GM21447 (cell line): ENCODE measurements around the gene MAGIX.

Experiments used
- ATAC-seq: cut with Tn5 transposase; IDR thresholded peaks from one replicate; pipeline ENCODE4 v1.9.1; 2021; ENCODE audit not compliant: unreplicated experiment

MAGIX gene

GRCh38 chrX:49179358-49179757 lies 16.8 kb downstream of the MAGIX start:
- no peak for ATAC-seq

DNA sequence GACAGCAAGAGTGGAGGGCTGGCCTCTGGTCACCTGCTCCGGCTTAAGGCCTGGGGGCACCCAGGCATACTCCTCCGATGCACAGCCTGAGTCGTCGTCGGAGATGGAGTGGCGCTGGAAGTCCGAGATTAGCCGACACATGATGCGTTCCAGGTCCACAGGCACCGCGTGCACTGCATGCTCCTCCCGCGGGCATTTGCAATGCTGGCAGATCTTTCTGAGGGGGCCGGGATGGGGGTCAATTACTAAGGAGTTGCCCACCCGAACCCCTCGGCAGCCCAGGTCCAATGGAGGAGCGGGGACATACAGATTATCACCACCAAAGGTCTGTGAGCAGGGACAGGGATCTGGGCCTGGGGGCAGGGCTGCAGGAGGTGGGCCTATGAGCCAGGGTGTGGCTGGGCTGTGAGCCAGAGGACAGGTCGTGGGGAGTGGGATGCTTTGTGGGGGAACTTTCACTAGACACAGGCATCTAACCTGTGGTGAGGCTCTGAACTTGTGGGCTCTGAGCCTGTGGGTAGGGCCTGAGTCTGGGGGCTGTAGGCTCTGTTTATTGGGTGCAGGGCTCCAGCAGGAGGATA lies 21.2 kb downstream of the MAGIX start:
- ATAC-seq = no peak

GRCh38 chrX:49184294-49185281 lies 22.0 kb downstream of the MAGIX start:
- ATAC-seq = peak; percentile 43

DNA sequence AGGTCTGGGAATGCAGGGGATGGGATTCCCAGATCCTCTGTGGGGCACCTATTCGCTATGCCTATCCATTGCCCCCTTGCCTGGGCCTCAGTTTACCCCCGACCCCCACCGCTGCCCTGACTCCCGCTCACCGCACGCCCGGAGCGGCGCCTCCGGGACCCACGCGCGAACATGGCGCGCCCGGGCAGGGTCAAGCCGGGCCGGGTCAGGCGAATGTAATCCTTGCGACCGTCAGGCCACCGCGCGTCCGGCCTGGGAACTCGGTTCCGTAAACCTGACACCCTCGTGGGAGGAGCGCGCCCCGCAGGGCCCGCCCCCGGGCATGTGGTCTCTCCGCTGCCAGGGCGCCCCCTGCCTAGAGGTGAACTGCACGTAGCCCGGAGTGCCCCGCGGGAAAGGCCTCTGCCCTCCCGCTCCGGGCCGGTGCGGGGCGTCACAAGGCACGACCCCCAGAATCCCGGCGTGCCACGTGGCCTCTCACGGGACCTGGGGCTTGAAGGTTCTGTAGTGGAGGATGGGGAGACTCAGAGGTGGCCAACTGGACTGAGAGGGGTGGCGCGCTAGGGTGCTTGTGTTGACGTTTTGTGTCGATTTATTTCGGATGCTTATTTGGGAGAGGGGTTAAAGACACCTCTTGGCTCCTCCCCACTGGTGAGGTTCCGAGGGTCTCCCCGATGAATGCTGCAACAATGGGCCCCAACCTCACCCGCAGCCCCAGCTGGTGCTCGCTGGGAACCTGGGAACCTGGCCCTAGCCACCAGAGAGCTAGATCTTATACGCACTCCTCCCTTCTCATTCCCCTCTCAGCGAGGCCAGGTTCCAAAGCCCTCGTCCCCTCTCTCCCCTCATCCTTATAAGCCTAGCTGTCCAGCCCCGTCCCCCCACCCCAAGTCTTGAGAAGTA lies 23.8 kb downstream of the MAGIX start, which contains the start of gene PRICKLE3:
TSS of gene PRICKLE3 (minus strand) at position 249 of the 903 bp plus-strand sequence. CDS start at position 173, 76 bp downstream.
- no peak for ATAC-seq

- no peak for ATAC-seq
These were observed 24.5 kb downstream of the MAGIX start for GRCh38 chrX:49187028-49187394.

DNA sequence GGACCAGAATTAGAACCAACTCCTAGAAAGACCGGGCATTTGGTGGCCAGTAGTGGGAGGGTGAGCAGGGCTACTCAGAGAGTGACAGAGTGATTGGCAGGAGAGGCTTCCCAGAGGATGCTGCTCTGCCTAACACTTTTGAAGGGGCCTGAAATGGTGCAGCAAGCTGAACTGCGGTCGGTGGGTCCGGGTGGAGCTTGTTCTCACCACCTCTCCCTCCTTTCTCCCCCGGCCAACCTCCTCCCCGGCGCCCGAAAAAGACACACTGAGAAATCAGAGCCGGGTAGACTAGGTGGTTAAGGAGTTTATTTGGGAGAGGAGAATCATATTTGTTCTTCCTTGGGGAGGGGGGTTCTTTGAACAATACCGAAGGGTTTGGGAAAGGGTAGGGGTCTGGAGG lies 25.0 kb downstream of the MAGIX start:
- no peak for ATAC-seq

- ATAC-seq = no peak
These were observed 26.0 kb downstream of the MAGIX start for GRCh38 chrX:49188468-49189076.

GRCh38 chrX:49189606-49190005 lies 27.0 kb downstream of the MAGIX start:
- ATAC-seq = no peak

- peak; percentile 85 for ATAC-seq
These were observed 28.4 kb downstream of the MAGIX start for GRCh38 chrX:49190821-49191573.

- peak; percentile 17 for ATAC-seq
These were observed 29.0 kb downstream of the MAGIX start for GRCh38 chrX:49191574-49192011.

DNA sequence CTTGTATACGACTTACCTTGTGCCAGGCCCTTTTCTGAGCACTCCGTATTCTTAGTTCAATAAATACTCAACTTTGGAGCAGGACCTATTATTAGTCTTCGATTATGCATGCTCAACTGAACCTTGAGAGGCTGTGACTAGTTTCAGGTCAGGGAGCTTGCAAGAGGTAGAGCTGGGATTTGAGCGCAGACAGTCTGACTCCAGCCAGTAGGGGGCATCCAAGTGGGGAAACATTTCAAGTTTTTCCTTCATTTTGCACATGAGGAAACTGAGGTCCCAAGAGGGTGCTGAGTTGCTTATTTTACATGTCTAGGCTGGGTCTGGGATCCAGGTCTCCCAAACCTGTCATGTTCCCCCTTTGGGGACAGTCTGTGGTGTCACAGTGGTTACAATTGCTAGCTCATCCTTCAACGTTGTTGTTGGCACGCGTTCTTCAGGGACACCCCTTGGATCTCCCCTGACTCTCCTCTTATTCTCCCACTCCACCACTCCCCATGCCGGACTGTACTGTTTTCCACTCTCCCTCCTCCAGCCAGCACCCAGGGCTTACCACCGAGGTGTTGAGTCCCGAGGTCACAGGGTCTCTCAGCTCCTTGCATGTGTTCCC lies 30.3 kb downstream of the MAGIX start:
- ATAC-seq = no peak

DNA sequence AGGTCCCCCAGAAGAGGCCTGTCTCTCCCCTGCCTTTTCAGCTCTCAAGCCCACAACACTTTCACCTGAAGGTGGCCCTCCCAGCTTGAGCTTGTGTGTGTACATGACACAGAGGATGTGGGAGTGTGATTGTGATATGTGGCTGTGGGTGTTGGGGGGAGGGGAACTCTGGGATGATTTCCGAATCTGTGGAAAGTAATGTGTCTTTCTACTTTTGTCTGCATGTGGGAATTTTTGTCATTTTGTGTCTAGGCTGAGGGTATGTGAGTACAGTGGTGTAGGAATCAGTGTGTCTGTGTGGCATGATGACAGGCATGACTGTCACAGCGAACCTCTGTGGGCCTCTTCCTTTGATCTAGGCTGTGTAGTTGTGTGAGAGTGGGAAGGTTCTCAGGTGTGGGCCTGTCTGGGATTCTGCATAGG lies 31.0 kb downstream of the MAGIX start:
- no peak for ATAC-seq

DNA sequence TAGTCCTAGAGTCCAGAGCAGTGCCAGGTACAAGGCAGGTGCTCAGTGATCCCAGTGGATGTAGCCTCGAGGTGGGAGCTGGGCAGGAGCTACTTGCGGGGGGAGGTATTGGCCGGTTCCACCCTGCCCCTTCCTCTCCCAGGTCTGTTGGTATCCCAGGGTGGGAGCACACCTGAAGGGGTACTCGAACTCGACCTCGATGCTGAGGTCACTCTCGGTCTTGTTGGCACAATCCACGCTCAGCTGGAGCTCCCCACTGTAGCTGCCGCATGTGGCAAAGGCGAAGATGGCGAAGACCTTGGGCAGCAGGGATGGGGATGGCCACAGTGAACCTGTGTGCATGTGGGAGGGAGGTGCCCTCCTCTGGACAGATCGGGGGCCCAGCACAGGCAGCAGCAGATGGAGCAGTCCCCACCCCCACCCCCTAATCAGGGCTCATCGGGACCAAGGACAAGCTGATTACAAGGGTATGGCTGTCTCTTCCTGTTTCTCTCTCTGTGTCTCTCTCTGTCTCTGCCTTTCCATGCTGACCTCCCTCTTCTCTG lies 35.1 kb downstream of the MAGIX start:
- ATAC-seq = no peak

DNA sequence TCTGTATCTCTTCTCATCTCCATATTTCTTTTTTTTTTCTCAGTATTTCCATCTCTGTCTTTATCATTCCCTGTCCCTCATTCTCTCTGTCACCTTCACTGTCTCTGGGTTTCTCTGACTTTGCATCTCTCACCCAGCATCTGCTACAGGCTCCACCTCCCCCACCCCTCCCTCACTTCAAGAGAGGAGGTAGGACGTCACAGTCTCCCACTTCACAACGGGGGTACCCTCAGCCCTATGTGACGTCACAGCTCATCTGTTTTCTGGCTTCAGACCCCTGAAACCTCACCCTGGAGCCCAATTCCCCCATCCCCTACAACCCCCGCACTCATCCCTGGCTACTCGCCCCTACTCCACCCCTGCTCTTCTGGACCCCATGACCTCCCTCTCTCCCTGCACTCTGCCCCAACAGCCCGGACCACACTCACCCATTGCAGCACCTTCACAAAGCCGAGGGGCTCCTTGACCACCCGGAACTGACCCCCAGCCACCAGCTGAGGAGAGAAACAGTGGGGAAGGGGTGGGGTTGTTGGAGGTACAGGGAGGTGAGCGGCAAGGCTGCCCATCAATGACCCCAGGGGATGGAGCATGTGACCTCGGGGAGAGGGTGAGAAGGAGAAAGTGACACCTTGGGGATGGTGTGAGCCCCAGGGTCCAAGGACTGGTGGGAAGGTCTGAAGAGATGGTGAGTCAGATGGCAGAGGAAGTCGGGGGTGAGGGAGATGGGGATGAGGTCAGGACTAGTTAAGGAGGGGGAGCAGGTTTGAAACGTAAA lies 36.2 kb downstream of the MAGIX start:
- ATAC-seq = no peak

- no peak for ATAC-seq
These were observed 36.7 kb downstream of the MAGIX start for GRCh38 chrX:49199315-49199595.

DNA sequence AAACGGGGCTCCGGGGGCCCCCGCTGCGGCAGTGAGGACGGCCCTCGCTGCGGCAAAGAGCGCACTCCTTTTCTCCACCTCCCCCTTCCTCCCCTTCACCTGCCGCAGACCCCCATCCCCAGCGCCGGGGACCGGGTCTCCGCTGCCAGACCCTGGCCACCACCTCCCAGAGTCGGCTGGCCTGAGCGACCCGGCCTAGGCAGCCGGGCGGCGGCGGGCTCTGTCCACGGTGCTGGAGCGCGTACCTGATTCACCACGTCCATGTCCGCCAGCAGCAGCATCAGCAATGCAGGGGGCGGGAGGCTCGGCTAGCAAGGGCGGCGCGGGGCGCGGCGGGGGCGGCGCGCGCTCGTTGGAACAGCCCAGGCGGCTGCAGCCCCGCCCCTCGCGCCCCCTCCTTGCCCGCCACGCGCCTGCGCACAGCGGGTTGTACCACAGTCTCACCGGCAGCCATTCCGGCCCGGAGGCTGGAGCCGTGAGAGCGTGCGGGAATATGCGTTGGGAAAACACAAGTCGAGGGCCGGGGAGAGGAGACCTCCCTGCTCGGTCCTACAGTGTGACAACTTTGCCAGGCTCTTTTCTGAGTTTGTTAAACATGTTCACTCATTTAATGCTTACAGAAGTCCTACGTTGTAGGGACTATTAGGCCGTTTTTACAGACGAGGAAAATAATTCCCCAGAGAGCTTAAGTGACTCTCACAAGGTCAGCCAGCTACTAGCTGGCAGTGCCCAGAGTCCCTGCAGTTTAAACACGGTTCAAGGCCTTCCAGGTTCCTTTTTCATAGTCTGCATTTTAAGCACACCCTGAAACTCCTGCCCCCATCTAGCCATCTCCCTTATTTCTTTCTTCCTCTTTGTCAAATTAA lies 37.6 kb downstream of the MAGIX start, which contains the start of gene SYP:
TSS of gene SYP (minus strand) at position 288 of the 866 bp plus-strand sequence. CDS start at position 281, 7 bp downstream.
- ATAC-seq = peak; percentile 93

DNA sequence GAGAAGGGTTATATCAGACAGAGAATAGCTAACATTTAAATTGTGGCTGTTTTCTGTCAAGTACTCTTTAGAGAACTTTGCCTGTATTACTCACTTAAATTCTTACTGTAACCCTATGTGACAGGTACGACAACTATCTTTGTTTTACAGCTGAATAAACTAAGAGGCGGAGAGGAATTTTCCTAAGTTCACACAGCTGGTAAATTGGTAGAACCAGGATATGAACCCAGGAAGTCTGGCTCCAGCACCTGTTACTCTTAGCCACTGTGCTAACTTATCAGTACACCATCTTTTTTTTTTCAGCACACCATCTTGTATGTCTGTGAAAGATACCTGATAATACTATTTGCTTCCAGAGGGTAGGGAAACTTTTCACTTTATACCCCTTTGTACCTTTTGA lies 39.5 kb downstream of the MAGIX start:
- ATAC-seq = no peak

- ATAC-seq = no peak
These were observed 41.0 kb downstream of the MAGIX start for GRCh38 chrX:49203536-49203935.
